NOMO-1 treated with dmso at 0.1 percent for 144 hours (cell line): ENCODE measurements around the gene GJD4.

ENCODE experiments used
- DNase-seq: peaks from one replicate; lab custom pipeline; 2025; ENCODE audit not compliant: unreplicated experiment; lab: John Stamatoyannopoulos, UW

Gene GJD4

GRCh38 chr10:35605191-35605590 is at the start of gene GJD4:
GJD4 (plus strand) TSS chr10:35605341; CDS start chr10:35605568, 227 bp downstream.
- DNase-seq, result no peak

- DNase-seq, result no peak
Measured at GRCh38 chr10:35555962-35556930, 48.9 kb upstream of the GJD4 start.

- DNase-seq, result no peak
Measured at GRCh38 chr10:35558276-35558675, 46.9 kb upstream of the GJD4 start.

GRCh38 chr10:35559416-35559815 is 45.7 kb upstream of the GJD4 start:
- DNase-seq, result no peak

GRCh38 chr10:35561715-35562114 is 43.4 kb upstream of the GJD4 start:
- DNase-seq, result no peak

GRCh38 chr10:35562427-35562826 is 42.7 kb upstream of the GJD4 start:
- no peak for DNase-seq

GRCh38 chr10:35563261-35563891 is 41.8 kb upstream of the GJD4 start:
- DNase-seq, result no peak

GRCh38 chr10:35564341-35564968 is 40.7 kb upstream of the GJD4 start:
- DNase-seq, result no peak

GRCh38 chr10:35565602-35566081 is 39.5 kb upstream of the GJD4 start:
- no peak for DNase-seq

- DNase-seq, result no peak
Measured at GRCh38 chr10:35567951-35568350, 37.2 kb upstream of the GJD4 start.

- DNase-seq, result no peak
Measured at GRCh38 chr10:35568483-35569015, 36.6 kb upstream of the GJD4 start.

- no peak for DNase-seq
Measured at GRCh38 chr10:35569111-35569707, 35.9 kb upstream of the GJD4 start.

- no peak for DNase-seq
Measured at GRCh38 chr10:35569836-35570235, 35.3 kb upstream of the GJD4 start.

GRCh38 chr10:35570397-35570796 is 34.7 kb upstream of the GJD4 start:
- DNase-seq, result no peak

- DNase-seq, result no peak
Measured at GRCh38 chr10:35572583-35572982, 32.6 kb upstream of the GJD4 start.

GRCh38 chr10:35573796-35574195 is 31.3 kb upstream of the GJD4 start:
- no peak for DNase-seq

GRCh38 chr10:35574924-35575352 is 30.2 kb upstream of the GJD4 start:
- no peak for DNase-seq

- DNase-seq, result no peak
Measured at GRCh38 chr10:35575640-35576039, 29.5 kb upstream of the GJD4 start.

GRCh38 chr10:35576730-35577129 is 28.4 kb upstream of the GJD4 start:
- DNase-seq, result no peak

GRCh38 chr10:35577926-35578617 is 27.1 kb upstream of the GJD4 start:
- DNase-seq, result no peak
